Measurements from ENCODE around the gene DISC1.
"Not testable (repeated sequence)": the region's sequence is repeated elsewhere in the genome, so short reads cannot be mapped to it uniquely, and the experiment has no call there.

The DISC1 gene

DNA sequence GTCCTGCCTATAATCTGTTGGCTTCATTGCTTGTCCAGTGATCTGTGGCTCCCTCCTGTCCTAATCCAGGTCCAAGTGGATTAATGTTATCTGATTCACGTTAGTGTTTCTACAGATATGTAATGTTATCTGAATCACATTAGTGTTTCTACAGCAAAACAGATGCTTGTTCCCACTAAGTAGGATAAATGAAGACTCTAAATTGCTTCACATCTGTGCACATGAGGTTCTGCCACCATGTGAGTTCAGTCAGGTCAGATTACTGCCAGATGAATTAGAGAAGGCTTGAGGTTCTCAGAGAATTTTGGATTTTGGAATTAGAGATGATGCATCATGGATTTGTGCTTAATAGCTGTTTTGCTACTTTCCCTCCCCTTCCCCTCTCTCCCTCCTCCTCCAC is 13.2 kb downstream of the DISC1 start:
- FAIRE-seq: no peak

DNA sequence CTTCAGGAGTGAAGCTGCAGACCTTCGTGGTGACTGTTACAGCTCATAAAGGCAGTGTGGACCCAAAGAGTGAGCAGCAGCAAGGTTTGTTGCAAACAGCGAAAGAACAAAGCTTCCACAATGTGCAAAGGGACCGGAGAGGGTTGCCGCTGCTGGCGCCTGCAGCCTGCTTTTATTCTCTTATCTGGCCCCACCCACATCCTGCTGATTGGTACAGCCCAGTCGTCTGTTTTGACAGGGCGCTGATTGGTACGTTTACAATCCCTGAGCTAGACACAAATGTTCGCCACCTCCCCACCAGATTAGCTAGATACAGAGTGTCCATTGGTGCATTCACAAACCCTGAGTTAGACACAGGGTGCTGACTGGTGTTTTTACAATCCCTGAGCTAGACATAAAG is 14.9 kb downstream of the DISC1 start:
- FAIRE-seq: not testable (repeated sequence)

DNA sequence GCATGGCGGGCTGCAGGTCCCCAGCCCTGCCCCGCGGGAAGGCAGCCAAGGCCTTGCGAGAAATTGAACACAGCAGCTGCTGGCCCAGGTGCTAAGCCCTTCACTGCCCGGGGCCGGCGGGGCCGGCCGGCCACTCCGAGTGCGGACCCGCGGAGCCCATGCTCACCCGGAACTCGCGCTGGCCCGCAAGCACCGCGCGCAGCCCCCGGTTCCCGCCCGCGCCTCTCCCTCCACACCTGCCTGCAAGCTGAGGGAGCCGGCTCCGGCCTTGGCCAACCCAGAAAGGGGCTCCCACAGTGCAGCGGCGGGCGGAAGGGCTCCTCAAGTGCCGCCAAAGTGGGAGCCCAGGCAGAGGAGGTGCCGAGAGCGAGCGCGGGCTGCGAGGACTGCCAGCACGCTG is 15.5 kb downstream of the DISC1 start:
- FAIRE-seq: not testable (repeated sequence)

DNA sequence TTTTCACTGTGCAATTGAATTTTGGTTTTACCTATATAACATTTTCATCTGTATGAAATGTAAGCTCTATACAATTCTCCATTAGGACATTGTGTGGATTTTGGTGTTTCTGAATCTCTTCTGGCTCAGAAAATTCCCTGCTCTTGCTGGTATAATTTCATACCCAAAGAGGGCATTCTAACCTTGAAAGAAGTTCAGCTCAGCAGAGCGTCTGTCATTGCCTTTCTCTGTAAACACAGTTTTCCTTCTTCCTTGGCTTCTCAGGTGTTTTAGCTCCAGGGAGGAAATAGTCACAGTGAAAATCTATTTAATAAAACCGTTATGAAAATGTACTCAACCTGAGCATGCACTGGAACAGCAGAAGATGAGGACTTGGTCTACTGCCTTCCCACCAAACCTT is 16.0 kb downstream of the DISC1 start:
- no peak for FAIRE-seq

DNA sequence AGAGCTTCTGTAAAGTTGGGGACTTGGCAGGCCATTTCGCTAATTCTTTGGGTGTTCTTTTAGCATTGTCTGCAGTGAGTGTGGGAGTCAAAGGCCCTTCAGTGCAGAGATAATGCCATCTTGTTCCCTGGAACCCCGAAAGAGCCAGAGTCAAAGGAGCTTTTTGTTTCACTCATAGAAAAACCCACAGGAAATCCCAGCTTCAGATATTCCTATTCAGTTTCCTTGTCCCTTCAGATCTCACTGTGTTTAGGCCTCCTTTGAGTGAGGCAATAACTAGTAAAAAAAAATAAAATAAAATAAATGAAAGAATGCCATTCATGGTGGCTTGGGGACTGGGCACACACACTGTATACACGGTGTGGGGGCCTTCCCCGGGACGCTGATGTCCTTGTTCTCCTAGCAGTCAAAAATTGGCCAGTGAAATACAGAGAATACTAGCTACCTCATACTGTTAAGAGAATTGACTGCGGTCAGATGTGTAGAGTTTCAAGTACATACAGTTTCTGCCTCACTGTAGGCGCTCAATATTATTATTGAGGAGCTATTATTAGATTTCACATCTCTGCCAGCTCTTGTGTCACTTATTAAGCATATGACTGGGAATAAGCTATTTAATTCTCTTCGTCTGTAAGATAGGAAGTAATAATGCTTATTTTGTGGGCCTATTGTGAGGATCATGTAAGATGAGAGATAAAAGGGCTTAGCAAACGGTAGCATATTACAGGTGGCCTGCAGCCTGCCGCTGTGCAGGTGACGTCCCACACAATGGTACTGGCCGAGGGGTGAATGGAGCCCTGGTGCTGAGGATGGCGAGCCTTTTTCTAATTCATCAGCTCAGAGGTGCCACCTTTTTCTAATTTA is 16.7 kb downstream of the DISC1 start:
- no peak for FAIRE-seq

DNA sequence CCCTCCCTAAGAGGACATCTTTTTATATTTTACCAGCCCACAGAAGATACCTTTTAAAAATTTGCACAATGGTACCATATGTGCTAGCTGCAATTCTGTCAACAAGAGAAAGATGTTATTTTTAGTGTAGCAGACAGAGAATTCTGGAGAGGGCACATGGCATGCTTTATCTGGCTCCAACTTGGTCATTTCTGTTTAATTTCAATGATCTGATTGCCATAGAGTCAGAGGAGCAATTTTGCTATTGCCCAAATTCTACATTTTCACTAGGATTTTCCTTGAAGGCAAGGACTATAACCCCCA is 17.3 kb downstream of the DISC1 start:
- no peak for FAIRE-seq

DNA sequence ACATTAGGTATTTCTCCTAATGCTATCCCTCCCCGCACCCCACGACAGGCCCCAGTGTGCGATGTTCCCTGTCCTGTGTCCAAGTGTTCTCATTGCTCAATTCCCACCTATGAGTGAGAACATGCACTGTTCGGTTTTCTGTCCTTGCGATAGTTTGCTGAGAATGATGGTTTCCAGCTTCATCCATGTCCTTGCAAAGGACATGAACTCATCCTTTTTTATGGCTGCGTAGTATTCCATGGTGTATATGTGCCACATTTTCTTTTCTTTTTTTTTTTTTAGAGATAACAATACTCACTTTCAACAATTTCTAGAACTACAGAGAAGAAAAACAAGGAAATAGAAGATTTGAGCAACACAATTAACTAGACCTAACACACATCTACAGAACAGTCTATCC is 19.0 kb downstream of the DISC1 start:
- FAIRE-seq: not testable (repeated sequence)

DNA sequence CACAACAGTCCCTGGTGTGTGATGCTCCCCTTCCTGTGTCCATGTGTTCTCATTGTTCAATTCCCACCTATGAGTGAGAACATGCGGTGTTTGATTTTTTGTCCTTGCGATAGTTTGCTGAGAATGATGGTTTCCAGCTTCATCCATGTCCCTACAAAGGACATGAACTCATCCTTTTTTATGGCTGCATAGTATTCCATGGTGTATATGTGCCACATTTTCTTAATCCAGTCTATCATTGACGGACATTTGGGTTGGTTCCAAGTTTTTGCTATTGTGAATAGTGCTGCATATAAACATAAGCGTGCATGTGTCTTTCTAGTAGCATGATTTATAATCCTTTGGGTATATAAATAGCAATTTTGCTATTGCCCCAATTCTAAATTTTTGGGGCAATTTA is 19.6 kb downstream of the DISC1 start:
- FAIRE-seq: not testable (repeated sequence)

DNA sequence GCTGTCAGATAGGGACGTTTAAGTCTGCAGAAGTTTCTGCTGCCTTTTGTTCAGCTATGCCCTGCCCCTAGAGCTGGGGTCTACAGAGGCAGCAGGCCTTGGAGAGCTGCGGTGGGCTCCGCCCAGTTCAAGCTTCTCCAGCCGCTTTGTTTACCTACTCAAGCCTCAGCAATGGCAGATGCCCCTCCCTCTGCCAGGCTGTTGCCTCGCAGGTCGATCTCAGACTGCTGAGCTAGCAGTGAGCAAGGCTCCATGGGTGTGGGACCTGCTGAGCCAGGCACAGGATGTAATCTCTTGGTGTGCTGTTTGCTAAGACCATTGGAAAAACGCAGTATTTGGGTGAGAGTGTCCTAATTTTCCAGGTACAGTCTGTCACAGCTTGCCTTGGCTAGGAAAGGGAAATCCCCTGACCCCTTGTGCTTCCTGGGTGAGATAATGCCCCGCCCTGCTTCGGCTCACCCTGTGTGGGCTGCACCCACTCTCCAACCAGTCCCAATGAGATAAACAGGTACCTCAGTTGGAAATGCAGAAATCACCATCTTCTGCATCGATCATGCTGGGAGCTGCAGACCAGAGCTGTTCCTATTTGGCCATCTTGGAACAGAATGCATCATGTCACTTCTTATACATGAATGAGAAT is 25.2 kb downstream of the DISC1 start:
- not testable (repeated sequence) for FAIRE-seq

DNA sequence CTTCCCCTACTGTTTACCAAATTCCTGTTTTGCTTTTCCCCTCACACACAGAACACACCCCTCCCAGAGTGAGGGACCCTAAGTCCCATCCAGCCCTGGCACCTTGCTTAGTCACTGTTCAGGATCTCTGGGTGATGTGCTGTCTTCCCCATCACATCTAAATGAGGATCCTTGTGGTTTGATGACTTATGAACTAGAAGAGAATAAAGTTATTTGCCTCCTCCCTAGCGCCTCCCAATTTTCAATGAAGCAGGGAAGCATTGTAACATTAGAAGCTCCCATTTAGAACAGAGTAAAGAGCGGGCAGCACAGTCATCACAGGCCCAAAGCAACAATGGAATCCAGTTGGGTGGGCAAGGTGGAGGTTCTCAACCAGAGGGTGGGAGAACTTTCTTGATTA is 27.0 kb downstream of the DISC1 start:
- no peak for FAIRE-seq

DNA sequence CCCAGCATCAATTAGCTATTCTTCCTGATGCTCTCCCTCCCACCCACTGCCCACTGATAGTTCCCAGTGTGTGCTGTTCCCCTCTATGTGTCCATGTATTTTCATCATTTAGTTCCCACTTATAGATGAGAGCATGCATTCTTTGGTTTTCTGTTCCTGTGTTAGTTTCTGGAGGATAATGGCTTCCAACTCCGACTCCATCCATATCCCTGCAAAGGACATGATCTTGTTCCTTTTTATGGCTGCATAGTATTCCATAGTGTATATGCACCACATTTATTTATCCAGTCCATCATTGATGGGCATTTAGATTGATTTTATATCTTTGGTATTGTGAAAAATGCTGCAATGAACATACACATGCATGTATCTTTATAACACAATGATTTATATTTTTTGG is 30.2 kb downstream of the DISC1 start:
- no peak for FAIRE-seq

DNA sequence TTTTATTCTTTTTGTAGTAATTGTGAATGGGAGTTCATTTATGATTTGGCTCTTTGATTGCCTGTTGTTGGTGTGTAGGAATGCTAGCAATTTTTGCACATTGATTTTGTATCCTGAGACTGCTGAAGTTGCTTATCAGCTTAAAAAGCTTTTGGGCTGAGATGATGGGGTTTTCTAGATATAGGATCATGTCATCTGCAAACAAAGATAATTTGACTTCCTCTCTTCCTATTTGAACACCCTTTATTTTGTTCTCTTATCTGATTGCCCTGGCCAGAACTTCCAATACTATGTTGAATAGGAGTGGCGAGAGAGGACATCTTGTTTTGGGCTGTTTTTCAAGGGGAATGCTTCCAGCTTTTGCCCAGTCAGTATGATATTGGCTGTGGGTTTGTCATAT is 31.6 kb downstream of the DISC1 start:
- FAIRE-seq: not testable (repeated sequence)

DNA sequence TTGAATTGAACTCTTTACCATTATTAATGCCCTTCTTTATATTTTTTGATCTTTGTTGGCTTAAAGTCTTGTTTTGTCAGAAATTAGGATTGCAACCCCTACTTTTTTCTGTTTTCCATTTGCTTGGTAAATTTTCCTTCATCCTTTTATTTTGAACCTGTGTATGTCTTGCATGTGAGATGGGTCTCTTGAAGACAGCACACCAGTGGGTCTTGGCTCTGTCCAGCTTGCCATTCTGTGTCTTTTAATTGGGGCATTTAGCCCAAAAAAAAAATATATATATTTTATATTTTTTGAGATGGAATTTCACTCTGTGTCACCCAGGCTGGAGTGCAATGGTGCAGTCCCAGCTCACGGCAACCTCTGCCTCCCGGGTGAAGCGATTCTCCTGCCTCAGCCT is 33.6 kb downstream of the DISC1 start:
- no peak for FAIRE-seq

DNA sequence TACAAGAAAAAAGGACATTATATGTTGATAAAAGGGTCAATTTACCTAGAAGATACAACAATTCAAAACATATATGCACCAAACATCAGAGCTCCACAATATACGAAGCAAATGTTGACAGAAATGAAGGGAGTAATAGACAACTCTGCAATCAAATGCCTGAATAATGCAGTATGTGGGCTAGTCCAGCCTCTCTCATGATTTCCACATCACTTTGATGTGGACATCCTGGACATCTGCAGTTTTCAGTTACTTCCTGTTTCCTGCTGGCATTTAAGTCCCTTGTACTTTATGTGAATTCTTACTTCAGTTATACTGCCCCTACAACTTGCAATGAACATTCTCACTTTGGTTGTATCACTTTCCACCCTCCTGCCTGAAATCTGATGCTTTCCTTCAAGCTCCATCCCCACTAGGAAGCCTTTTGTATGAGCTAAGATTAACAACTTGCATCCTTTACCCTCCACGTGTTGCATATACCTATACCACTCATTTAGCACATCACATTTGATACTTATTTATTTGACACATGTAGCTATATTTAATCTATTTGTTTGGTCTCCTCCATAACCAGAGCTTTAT is 36.7 kb downstream of the DISC1 start:
- no peak for FAIRE-seq

DNA sequence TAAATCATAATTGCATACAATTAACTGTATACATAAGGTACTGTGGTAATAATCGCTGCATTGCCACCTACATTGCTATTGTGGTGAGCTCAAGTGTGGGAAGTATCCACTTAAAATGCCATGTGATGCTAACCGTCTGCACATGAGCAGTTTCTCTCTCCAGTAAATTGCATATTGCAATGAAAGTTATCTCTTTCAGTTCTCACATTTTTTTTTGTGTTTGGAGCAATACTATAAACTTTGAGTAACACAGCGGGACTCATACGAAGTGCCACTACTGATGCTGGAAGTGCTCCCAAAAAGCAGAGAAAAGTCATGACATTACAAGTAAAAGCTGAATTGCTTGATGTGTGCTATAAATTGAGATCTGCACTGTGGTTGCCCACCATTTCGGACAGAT is 38.5 kb downstream of the DISC1 start:
- FAIRE-seq: no peak

DNA sequence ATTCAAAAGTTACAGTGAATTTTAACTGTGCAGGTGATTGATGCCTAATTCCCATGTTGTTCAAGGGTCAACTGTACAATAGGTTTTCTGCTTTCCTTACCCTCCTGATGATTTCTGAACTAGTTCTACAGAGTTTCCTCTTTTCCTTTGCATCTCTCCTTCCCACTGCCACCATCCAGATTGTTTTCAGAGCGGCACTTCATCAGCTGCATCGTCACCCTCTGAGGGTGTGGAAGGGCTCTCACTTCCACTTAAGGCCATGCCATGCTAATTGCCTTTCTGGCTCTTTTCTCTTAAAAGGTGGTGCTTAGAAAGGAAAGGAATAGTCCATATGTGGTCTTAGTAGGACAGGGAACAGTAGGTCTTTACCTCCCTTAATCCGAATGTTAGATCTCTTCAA is 39.1 kb downstream of the DISC1 start:
- no peak for FAIRE-seq

DNA sequence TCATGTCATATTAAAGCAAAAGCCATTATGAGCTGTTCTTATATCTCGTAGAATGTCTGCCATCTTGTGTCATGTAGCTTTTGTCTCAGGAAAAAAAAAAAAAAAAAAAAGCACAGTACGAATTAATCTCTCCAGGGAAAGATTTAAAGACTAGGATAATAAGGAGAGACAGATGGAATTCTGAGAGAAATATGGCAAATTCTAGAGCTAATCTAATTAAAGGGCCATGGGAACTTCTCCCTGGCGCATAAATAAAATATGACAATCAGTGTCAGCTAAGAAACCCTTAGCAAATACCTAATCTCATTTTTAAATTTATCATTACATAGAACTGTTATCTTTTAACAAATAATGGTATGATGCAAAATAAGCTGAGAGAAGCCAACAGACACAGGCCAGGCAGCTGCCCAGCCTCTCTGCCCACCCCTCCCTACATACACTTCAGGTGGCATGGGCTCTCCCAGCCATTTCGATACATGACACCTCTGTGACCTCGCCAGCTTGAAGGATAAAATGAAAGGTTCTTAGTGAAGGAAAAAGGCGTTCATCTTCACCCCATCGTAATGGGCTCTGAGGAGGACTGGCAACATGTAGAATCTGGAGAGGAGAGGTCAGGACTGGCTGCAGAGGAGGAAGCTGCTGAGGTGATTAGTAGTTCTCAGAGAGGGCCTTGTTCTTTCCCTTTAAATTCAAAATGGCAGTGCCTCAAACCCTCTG is 39.8 kb downstream of the DISC1 start:
- no peak for FAIRE-seq

DNA sequence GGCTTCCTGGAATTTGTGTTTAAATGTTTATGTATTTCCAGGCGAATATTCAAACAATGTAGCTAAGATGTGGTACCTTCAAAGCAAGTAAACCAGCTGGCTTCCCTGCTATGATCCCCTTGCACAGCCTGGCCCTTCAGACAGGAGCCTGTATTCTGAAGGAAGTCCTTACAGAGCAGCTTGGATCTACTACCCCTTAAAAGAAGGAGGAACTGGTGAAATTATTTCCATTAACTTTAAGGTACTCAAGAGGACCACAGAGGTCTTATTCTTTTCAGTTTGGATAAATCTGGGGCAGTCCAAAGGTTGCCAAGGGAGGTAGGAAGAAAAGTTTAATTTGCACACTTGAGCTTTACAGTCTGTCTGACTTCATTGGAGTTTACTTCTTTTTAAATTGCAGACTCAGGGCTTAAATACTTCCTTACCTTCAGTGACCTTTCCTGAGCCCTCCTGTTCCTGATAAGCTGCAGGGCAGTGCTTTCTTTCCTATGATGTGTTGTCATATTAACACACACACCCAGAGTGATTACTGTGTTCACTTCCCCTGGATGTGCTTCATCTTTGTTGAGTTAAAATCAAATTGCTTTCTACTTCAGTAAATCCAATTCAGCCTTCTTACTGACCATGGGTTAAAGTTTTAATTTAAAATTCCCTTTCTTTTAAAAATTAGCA is 40.5 kb downstream of the DISC1 start:
- FAIRE-seq: no peak

DNA sequence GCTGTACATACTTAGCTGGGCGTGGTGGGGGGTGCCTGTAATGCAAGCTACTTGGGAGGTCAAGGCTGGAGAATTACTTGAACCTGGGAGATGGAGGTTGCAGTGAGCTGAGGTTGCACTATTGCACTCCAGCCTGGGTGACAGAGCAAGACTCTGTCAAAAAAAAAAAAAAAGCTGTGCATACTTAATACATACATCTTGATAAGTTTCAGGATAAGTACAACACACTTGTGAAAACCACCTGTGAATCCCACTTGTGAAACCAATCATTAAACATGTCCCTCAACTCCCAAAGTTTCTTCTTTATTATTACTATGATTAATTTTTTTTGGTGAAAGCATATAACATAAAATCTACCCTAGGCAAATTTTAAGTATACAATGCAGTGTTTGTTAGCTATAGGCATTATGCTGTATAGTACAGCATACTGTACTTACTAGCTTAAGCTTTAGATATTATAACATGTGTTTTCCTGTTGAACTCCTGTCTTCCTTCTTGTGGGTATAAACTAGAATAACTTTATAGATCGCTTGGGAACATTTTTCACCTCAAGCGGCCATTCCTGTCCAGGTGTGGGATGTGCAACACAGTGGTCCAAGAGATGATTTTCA is 41.4 kb downstream of the DISC1 start:
- no peak for FAIRE-seq

DNA sequence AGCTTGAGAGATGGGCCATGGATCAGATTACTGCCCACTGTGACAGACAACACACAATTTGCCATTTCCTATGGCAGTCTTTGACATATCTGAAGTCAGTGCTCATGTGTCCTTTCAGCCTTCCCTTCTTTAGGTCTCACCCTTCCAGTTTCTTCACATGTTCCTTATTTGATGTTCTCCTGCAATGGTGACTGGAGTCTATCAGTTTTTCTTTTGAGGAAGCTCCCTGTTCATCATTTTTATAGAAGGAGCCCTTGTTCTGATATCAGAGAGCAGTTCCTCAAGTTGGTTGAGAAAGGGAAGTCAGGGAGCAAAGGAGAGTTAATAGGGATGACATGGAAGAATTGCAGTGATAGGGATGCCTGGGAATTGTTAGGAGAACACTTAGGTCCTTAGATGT is 42.2 kb downstream of the DISC1 start:
- FAIRE-seq: no peak

DNA sequence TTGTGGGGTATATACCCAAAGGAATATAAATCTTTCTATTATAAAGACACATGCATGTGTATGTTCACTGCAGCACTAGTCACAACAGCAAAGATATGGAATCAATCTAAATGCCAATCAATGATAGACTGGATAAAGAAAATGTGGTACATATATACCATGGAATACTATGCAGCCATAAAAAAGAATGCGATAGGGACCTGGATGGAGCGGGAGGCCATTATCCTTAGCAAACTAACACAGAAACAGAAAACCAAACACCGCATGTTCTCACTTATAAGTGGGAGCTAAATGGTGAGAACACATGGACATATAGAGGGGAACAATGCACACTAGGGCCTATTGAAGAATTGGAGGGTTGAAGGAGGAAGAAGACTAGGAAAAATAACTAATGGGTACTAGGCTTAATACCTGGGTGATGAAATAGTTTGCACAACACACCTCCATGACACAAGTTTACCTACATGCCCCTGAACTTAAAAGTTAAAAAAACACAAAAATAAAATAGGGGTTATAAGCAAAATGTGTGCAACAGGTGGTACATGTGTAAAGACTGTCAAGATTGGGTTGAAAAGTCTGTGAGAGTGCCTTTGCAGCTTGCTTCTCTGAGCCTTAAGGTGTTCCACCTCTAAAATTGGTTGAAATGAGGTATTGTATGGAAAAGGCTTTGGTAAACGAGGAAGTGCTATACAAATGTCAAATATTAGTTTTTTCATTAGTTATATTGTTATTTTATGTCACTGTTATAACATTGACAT is 43.5 kb downstream of the DISC1 start:
- FAIRE-seq: not testable (repeated sequence)

DNA sequence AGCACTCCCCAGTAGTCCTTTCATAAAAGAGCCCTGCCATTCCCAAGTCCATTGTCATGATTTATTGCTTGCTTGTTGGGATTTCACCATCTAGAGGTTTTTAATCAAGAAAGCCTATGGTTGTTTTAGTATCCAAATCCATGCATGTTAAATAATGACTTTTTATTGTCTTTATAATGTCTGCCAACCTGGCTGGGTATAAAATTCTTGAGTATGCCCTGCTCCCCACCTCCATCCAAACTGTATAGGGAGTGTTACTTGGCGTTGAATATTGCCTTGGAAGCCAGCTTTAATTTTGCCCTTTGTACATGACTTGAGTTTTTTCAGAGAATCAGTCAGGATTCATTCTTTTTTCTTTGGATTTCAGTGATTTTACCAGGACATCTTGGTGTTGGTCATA is 44.2 kb downstream of the DISC1 start:
- no peak for FAIRE-seq

Data from colon (tissue), 2 donors.